GM12878 (cell line): ENCODE data around the gene H6PD. TPM values are rescaled to one million over a fixed set of nuclear protein-coding genes. Genes with fewer than 3 reads are reported as not detected.

Source experiments
- ATAC-seq: fragments of 200-7000 bp; cut with Tn5 transposase; 3 replicates; pipeline ENCODE4 v1.9.1; 2020; ENCODE audit warnings: mild to moderate bottlenecking, moderate library complexity
- BruUV-seq: library from RNA; stranded (reverse); fragments of 400-500 nt; replicated peaks from 2 replicates; lab custom pipeline; 2021; lab: Mats Ljungman, UMichigan
- CTCF ChIA-PET: fragments of 300-600 bp; sonication (Branson Sonifier 250); formaldehyde crosslinking; extraction: SDS; loops from one replicate; lab custom pipeline; 2021; ENCODE audit warnings: inconsistent platforms; lab: Yijun Ruan, JAX
- POLR2A ChIA-PET: fragments of 350-600 bp; formaldehyde crosslinking; extraction: SDS; loops from one replicate; lab custom pipeline; 2021; ENCODE audit warnings: inconsistent platforms; lab: Charles Lee
- RAD21 ChIA-PET: fragments of 300-600 bp; sonication (Branson Sonifier 250); formaldehyde crosslinking; loops from one replicate; lab custom pipeline; 2023; ENCODE audit warnings: antibody characterized with exemption; ENCODE audit not compliant: unreplicated experiment; lab: Charles Lee
- SMC1A ChIA-PET: fragments of 300-600 bp; sonication (Branson Sonifier 250); formaldehyde crosslinking; loops from one replicate; lab custom pipeline; 2023; ENCODE audit not compliant: unreplicated experiment, uncharacterized antibody; lab: Charles Lee
- DNase-seq: peaks from one replicate; pipeline ENCODE4 v3.0.0-alpha.2; 2011; ENCODE audit warnings: low read depth, low spot score
- FAIRE-seq: peaks from 3 replicates; lab custom pipeline; 2011; peaks lifted over from hg19 to GRCh38; lab: Jason Lieb, UNC
- H2AFZ ChIP-seq: 2 replicates; pipeline ENCODE4 v1.6.0; 2011; ENCODE audit warnings: low read depth, low read length, control low read depth; ENCODE audit not compliant: control insufficient read depth
- H3K27ac ChIP-seq: 2 replicates; pipeline ENCODE4 v1.5.1; 2011; ENCODE audit warnings: control low read depth; ENCODE audit not compliant: control insufficient read depth, insufficient read depth
- H3K27me3 ChIP-seq, 2 experiments: replicated peaks in 1 of 2; 2 replicates each; pipeline versions ENCODE4 v1.6.0 to v1.6.1; 2011; ENCODE audit warnings: low read length in 1 of 2; ENCODE audit not compliant: control insufficient read depth in 2 of 2, insufficient read depth in 2 of 2
- H3K36me3 ChIP-seq, 2 experiments: 2 replicates each; pipeline ENCODE4 v1.5.1; 2011; ENCODE audit warnings: low read length in 1 of 2; ENCODE audit not compliant: control insufficient read depth in 2 of 2, insufficient read depth in 2 of 2
- H3K4me1 ChIP-seq: 2 replicates; pipeline ENCODE4 v1.6.1; 2011; ENCODE audit warnings: mild to moderate bottlenecking, low read length, moderate library complexity, mixed read lengths; ENCODE audit not compliant: control insufficient read depth, insufficient read depth
- H3K4me2 ChIP-seq: 2 replicates; pipeline ENCODE4 v1.6.0; 2011; ENCODE audit warnings: control low read depth; ENCODE audit not compliant: control insufficient read depth, insufficient read depth
- H3K4me3 ChIP-seq: fragments of 200-600 bp; sonication (generic); 2 replicates; pipeline ENCODE4 v1.5.1; 2016
- H3K79me2 ChIP-seq: 2 replicates; pipeline ENCODE4 v1.6.0; 2011; ENCODE audit warnings: low read length; ENCODE audit not compliant: control insufficient read depth, insufficient read depth
- H3K9ac ChIP-seq: 2 replicates; pipeline ENCODE4 v1.8.0; 2011; ENCODE audit warnings: low read length, control low read depth, mixed read lengths; ENCODE audit not compliant: control insufficient read depth, insufficient read depth
- H3K9me3 ChIP-seq: replicated peaks from 3 replicates; pipeline ENCODE4 v1.5.1; 2011; ENCODE audit warnings: mild to moderate bottlenecking, low read length; ENCODE audit not compliant: control insufficient read depth, insufficient read depth
- H4K20me1 ChIP-seq: 2 replicates; pipeline ENCODE4 v1.6.0; 2011; ENCODE audit not compliant: control insufficient read depth, insufficient read depth
- EED ChIP-seq: sonication (generic); IDR thresholded peaks from 2 replicates; pipeline ENCODE4 v1.6.1; 2016; ENCODE audit warnings: antibody characterized with exemption, low read depth
- RELA ChIP-seq: fragments of 450-650 bp; IDR thresholded peaks from 2 replicates; pipeline ENCODE4 v1.8.0; 2014; ENCODE audit warnings: borderline replicate concordance; ENCODE audit not compliant: partially characterized antibody
- TARDBP ChIP-seq: IDR thresholded peaks from 2 replicates; pipeline ENCODE4 v1.6.1; 2016; ENCODE audit warnings: borderline replicate concordance
- TCF7 ChIP-seq: IDR thresholded peaks from 2 replicates; pipeline ENCODE4 v1.6.1; 2014; ENCODE audit warnings: antibody characterized with exemption, borderline replicate concordance
- ZBTB4 ChIP-seq: fragments of 450-650 bp; formaldehyde crosslinking; IDR thresholded peaks from 2 replicates; pipeline ENCODE4 v1.4.0; 2022; ENCODE audit warnings: mild to moderate bottlenecking, moderate library complexity
- ZNF24 ChIP-seq: fragments of 450-650 bp; IDR thresholded peaks from 2 replicates; pipeline ENCODE4 v1.6.1; 2017; ENCODE audit warnings: antibody characterized with exemption, mild to moderate bottlenecking
- WGBS: methylation state at CpG from one replicate; pipeline ENCODE4 v1.1.6; 2016; ENCODE audit warnings: low lambda C conversion rate; ENCODE audit not compliant: insufficient replicate concordance, insufficient coverage; ENCODE audit errors: missing lambda C conversion rate; 5-methylcytosine and 5-hydroxymethylcytosine counted together
- in situ Hi-C: fragments of 300-500 bp; cut with MboI; formaldehyde crosslinking; loops from 9 replicates; pipeline ENCODE4 v1.14.3; 2018; ENCODE audit warnings: mixed read lengths
- intact Hi-C: fragments of 100-400 bp; cut with micrococcal nuclease; formaldehyde crosslinking; loops from one replicate; pipeline ENCODE4 v1.14.2; 2022; ENCODE audit not compliant: unreplicated experiment
- polyA plus RNA-seq, 11 experiments: library from polyadenylated mRNA; depleted of rRNA in 4 of 11; unstranded in 6 of 11; stranded (reverse) in 5 of 11; fragments of >200 nt; fragmentation: Nextera tagmentation in 4 of 11; fragmentation: Illumina TruSeq in 1 of 11; extraction: Ambion mirVana in 4 of 11; extraction: Trizol in 1 of 11; gene quantifications; 1 replicate in 1 of 11; 2 replicates in 10 of 11; pipeline versions ENCODE4 v1.2.1 to v1.2.3, GENCODE V29; 2011 to 2016; ENCODE audit warnings: inconsistent platforms in 2 of 11, missing spikeins in 2 of 11, low read depth in 1 of 11
- total RNA-seq, 4 experiments: library from RNA; depleted of rRNA in 3 of 4; stranded (reverse); fragments of >200 nt in 3 of 4; fragmentation: Illumina TruSeq in 1 of 4; extraction: Trizol in 1 of 4; gene quantifications; 2 replicates each; pipeline versions ENCODE4 v1.2.1 to v1.2.3, GENCODE V29; 2013 to 2021

Gene H6PD
- total and polyA plus RNA-seq, 10 of the 15 experiments (the other 5 are each of a cell fraction or from before 2014, with no cell fraction given) = 1.2 to 20.7 (median 7.7) TPM

GRCh38 chr1:9307303-9307702 is 72.7 kb downstream of the H6PD start:
- CTCF ChIA-PET = no interaction called here
- no peaks in the 10 kb centered on the region for H3K79me2 ChIP-seq

More at GRCh38 chr1:9307303-9307702, 72.7 kb downstream of the H6PD start:
- Histone ChIP-seq H3K4me1 (no peaks in the 10 kb centered on the region), H4K20me1 (no peaks in the 10 kb centered on the region), H3K4me2 (no peak overlapping the region), H3K9ac (no peak overlapping the region), H3K27ac (no peak overlapping the region), H3K9me3 (no peaks in the 10 kb centered on the region), H3K27me3 (no peaks in the 10 kb centered on the region; a peak in 1 of 4 replicates), H3K4me3 (no peak overlapping the region), H3K36me3 (no peaks in the 10 kb centered on the region), H2AFZ (no peak overlapping the region)
- ChIA-PET SMC1A (no interaction called here), RAD21 (no interaction called here), POLR2A (no interaction called here)
- no peak for FAIRE-seq
- no peak for DNase-seq
- intact Hi-C loops (no loop called here), in situ Hi-C loops (no loop called here)
- no peak for TF ChIP-seq ZBTB4
- no peak for TF ChIP-seq ZNF24
- no peak for TF ChIP-seq RELA
- TF ChIP-seq EED = no peak
- no peak for TF ChIP-seq TCF7
- TF ChIP-seq TARDBP = no peak
- BruUV-seq = no TSS peak
- ATAC-seq = no peak
- 61% methylated on average over 10 of the region's 10 CpGs for WGBS
